ENCODE data around the gene ABCA10. TPM values are rescaled to one million over a fixed set of nuclear protein-coding genes. Genes with fewer than 3 reads are reported as not detected.
"Not testable (repeated sequence)": the region's sequence is repeated elsewhere in the genome, so short reads cannot be mapped to it uniquely, and the experiment has no call there.

The ABCA10 gene
- polyA plus RNA-seq (2012; ENCODE audit: insufficient read depth, insufficient read length), result not detected

GRCh38 chr17:69228576-69228975, at the start of gene ABCA10:
Gene ABCA10, minus strand, starts transcription at chr17:69228824. Its CDS starts 3,466 bp downstream, at chr17:69225358.
- no peak within 1 kb of the TSS for H3K4me3 ChIP-seq (ENCODE audit: low read length)
- DNase-seq (ENCODE audit: low read depth, low spot score), result no peak

GRCh38 chr17:69276279-69276678, 47.7 kb upstream of the ABCA10 start:
- H3K4me3 ChIP-seq (ENCODE audit: low read length); DNase-seq (ENCODE audit: low read depth, low spot score): not testable (repeated sequence)

- no peak overlapping the region for H3K4me3 ChIP-seq (ENCODE audit: low read length)
- DNase-seq (ENCODE audit: low read depth, low spot score), result no peak
Observed at GRCh38 chr17:69275751-69276150, 47.1 kb upstream of the ABCA10 start.

- H3K4me3 ChIP-seq (ENCODE audit: low read length), result no peak overlapping the region
- DNase-seq (ENCODE audit: low read depth, low spot score), result no peak
Observed at GRCh38 chr17:69271023-69271422, 42.4 kb upstream of the ABCA10 start.

- H3K4me3 ChIP-seq (ENCODE audit: low read length), result no peak overlapping the region
- DNase-seq (ENCODE audit: low read depth, low spot score), result no peak
Observed at GRCh38 chr17:69269131-69269998, 40.7 kb upstream of the ABCA10 start.

GRCh38 chr17:69268543-69269014, 40.0 kb upstream of the ABCA10 start:
- DNase-seq (ENCODE audit: low read depth, low spot score), result no peak
- H3K4me3 ChIP-seq (ENCODE audit: low read length), result no peak overlapping the region

- H3K4me3 ChIP-seq (ENCODE audit: low read length), result no peak overlapping the region
- no peak for DNase-seq (ENCODE audit: low read depth, low spot score)
Observed at GRCh38 chr17:69267219-69267618, 38.6 kb upstream of the ABCA10 start.

- DNase-seq (ENCODE audit: low read depth, low spot score), result no peak
- H3K4me3 ChIP-seq (ENCODE audit: low read length), result no peak overlapping the region
Observed at GRCh38 chr17:69265873-69266272, 37.2 kb upstream of the ABCA10 start.

- DNase-seq (ENCODE audit: low read depth, low spot score), result no peak
- H3K4me3 ChIP-seq (ENCODE audit: low read length), result no peak overlapping the region
Observed at GRCh38 chr17:69254187-69254586, 25.6 kb upstream of the ABCA10 start.

- H3K4me3 ChIP-seq (ENCODE audit: low read length), result no peak overlapping the region
- no peak for DNase-seq (ENCODE audit: low read depth, low spot score)
Observed at GRCh38 chr17:69250641-69251040, 22.0 kb upstream of the ABCA10 start.

GRCh38 chr17:69246726-69247375, 18.2 kb upstream of the ABCA10 start:
- no peak overlapping the region for H3K4me3 ChIP-seq (ENCODE audit: low read length)
- DNase-seq (ENCODE audit: low read depth, low spot score), result peak; percentile 24

GRCh38 chr17:69246202-69246601, 17.6 kb upstream of the ABCA10 start:
- no peak for DNase-seq (ENCODE audit: low read depth, low spot score)
- H3K4me3 ChIP-seq (ENCODE audit: low read length), result no peak overlapping the region

GRCh38 chr17:69245617-69246016, 17.0 kb upstream of the ABCA10 start:
- H3K4me3 ChIP-seq (ENCODE audit: low read length), result no peak overlapping the region
- no peak for DNase-seq (ENCODE audit: low read depth, low spot score)

GRCh38 chr17:69239611-69240600, 11.3 kb upstream of the ABCA10 start:
- no peak for DNase-seq (ENCODE audit: low read depth, low spot score)
- no peak overlapping the region for H3K4me3 ChIP-seq (ENCODE audit: low read length)

- DNase-seq (ENCODE audit: low read depth, low spot score), result no peak
- H3K4me3 ChIP-seq (ENCODE audit: low read length), result no peak overlapping the region
Observed at GRCh38 chr17:69236946-69237345, 8.3 kb upstream of the ABCA10 start.

- DNase-seq (ENCODE audit: low read depth, low spot score), result no peak
Observed at GRCh38 chr17:69236464-69236863, 7.8 kb upstream of the ABCA10 start.

GRCh38 chr17:69235338-69236058, 6.9 kb upstream of the ABCA10 start:
- H3K4me3 ChIP-seq (ENCODE audit: low read length), result no peak overlapping the region
- DNase-seq (ENCODE audit: low read depth, low spot score), result peak; percentile 68

More at GRCh38 chr17:69236464-69236863, 7.8 kb upstream of the ABCA10 start:
- H3K4me3 ChIP-seq (ENCODE audit: low read length), result no peak overlapping the region

- no peak overlapping the region for H3K4me3 ChIP-seq (ENCODE audit: low read length)
- DNase-seq (ENCODE audit: low read depth, low spot score), result no peak
Observed at GRCh38 chr17:69232650-69233049, 4.0 kb upstream of the ABCA10 start.
